HG03175 (cell line): ENCODE data around the gene TPI1.
"Not testable (repeated sequence)": the region's sequence is repeated elsewhere in the genome, so short reads cannot be mapped to it uniquely, and the experiment has no call there.

Experiments used
- ATAC-seq: cut with Tn5 transposase; IDR thresholded peaks from one replicate; pipeline ENCODE4 v1.9.1; 2021; ENCODE audit warnings: mild to moderate bottlenecking, moderate library complexity; ENCODE audit not compliant: unreplicated experiment

The TPI1 gene

GRCh38 chr12:6865307-6865706 lies 2.0 kb upstream of the TPI1 start:
- not testable (repeated sequence) for ATAC-seq

- ATAC-seq = no peak
Observed at GRCh38 chr12:6866163-6866919, 990 bp upstream of the TPI1 start.

GRCh38 chr12:6866920-6867412 lies 365 bp upstream of the TPI1 start:
- ATAC-seq = peak; percentile 21

GRCh38 chr12:6868211-6869048 lies 1.1 kb downstream of the TPI1 start:
- no peak for ATAC-seq

- ATAC-seq = no peak
Observed at GRCh38 chr12:6869049-6870021, 2.0 kb downstream of the TPI1 start.

- not testable (repeated sequence) for ATAC-seq
Observed at GRCh38 chr12:6870304-6870703, 3.0 kb downstream of the TPI1 start.

- no peak for ATAC-seq
Observed at GRCh38 chr12:6871052-6871957, 4.0 kb downstream of the TPI1 start.

- peak; percentile 37 for ATAC-seq
Observed at GRCh38 chr12:6872073-6873048, 5.0 kb downstream of the TPI1 start.

GRCh38 chr12:6873094-6874014 lies 6.0 kb downstream of the TPI1 start, which contains the start of gene SPSB2:
SPSB2 (minus strand) TSS chr12:6873303; CDS start chr12:6872901, 402 bp downstream.
- ATAC-seq = peak; percentile 80

- not testable (repeated sequence) for ATAC-seq
Observed at GRCh38 chr12:6874015-6874368, 6.7 kb downstream of the TPI1 start.

GRCh38 chr12:6879824-6880223 lies 12.5 kb downstream of the TPI1 start:
- not testable (repeated sequence) for ATAC-seq

GRCh38 chr12:6883252-6883651 lies 15.9 kb downstream of the TPI1 start:
- ATAC-seq = no peak

GRCh38 chr12:6883683-6884082 lies 16.4 kb downstream of the TPI1 start:
- no peak for ATAC-seq

GRCh38 chr12:6884539-6884938 lies 17.2 kb downstream of the TPI1 start:
- no peak for ATAC-seq

GRCh38 chr12:6886206-6886999 lies 19.1 kb downstream of the TPI1 start:
- not testable (repeated sequence) for ATAC-seq

- no peak for ATAC-seq
Observed at GRCh38 chr12:6887460-6887859, 20.1 kb downstream of the TPI1 start.

GRCh38 chr12:6888360-6888759 lies 21.0 kb downstream of the TPI1 start:
- ATAC-seq = no peak
